Fibroblast of the aortic adventitia (primary cell): ENCODE measurements around the gene NHLRC2. TPM values are rescaled to one million over a fixed set of nuclear protein-coding genes. Genes with fewer than 3 reads are reported as not detected.

Experiments
- DNase-seq: peaks from one replicate; pipeline ENCODE4 v3.0.0-alpha.2; 2010; ENCODE audit warnings: low read depth
- H3K4me3 ChIP-seq: 2 replicates; pipeline ENCODE4 v1.5.1; 2011; ENCODE audit warnings: low read depth, mild to moderate bottlenecking, control low read depth, low read length, moderate library complexity
- small RNA-seq: library from RNA; depleted of rRNA; stranded (forward); fragments of <200 nt; gene quantifications from one replicate; pipeline ENCODE3, GENCODE V24; 2012
- total RNA-seq: library from RNA; depleted of rRNA; stranded (reverse); fragments of >200 nt; gene quantifications from 2 replicates; pipeline ENCODE4 v1.2.3, GENCODE V29; 2012; ENCODE audit warnings: low replicate concordance
- TF ChIP-seq, protein P1 (sequence below): IDR thresholded peaks from 2 replicates; pipeline ENCODE4 v1.5.1; 2011; ENCODE audit warnings: mild to moderate bottlenecking, low read length, control low read depth, inconsistent platforms; ENCODE audit not compliant: insufficient read depth

NHLRC2 gene
- total RNA-seq, 1 donor, result 26.3 TPM

DNA sequence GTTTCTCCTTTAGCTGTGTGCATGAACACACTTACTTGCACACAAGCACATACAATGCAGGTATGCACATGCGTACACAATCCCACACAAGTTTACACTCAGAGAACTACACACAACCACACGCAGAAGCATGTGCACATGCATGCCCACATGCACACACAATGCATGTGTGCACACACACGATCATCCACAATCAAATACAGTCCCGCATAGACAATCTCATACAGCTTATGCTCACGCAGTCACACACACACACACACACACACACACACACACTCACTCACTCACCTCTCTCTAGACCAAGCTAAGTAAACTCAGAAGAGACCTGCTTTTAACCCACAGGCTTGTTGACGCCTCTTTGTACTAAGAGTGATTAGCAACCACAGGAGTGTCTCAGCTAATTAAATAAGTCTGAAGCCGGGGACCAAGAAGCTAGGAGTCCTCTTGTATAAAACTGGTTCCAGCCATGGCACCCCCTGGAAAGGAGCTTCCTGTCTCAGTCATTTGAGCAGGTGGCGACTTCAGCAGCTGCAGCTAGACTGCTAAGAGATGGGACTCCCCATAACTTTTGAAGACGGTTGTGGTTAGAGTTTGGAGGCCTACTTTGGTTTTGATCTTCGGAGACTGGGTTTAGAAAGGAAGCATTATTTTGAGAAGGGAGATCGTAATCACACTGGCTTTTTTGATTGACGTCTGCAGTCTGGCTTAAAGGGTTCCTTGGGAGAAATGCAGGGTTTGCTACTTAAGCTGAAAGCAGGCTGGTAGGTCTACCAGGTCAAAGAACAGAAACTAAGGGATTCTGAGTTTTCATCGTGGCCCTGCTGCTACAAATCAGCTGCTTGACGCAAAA, 106.9 kb downstream of the NHLRC2 start:
- TF ChIP-seq, protein P1, sequence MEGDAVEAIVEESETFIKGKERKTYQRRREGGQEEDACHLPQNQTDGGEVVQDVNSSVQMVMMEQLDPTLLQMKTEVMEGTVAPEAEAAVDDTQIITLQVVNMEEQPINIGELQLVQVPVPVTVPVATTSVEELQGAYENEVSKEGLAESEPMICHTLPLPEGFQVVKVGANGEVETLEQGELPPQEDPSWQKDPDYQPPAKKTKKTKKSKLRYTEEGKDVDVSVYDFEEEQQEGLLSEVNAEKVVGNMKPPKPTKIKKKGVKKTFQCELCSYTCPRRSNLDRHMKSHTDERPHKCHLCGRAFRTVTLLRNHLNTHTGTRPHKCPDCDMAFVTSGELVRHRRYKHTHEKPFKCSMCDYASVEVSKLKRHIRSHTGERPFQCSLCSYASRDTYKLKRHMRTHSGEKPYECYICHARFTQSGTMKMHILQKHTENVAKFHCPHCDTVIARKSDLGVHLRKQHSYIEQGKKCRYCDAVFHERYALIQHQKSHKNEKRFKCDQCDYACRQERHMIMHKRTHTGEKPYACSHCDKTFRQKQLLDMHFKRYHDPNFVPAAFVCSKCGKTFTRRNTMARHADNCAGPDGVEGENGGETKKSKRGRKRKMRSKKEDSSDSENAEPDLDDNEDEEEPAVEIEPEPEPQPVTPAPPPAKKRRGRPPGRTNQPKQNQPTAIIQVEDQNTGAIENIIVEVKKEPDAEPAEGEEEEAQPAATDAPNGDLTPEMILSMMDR, result no peak
- no peak for DNase-seq
- H3K4me3 ChIP-seq, result no peak overlapping the region

DNA sequence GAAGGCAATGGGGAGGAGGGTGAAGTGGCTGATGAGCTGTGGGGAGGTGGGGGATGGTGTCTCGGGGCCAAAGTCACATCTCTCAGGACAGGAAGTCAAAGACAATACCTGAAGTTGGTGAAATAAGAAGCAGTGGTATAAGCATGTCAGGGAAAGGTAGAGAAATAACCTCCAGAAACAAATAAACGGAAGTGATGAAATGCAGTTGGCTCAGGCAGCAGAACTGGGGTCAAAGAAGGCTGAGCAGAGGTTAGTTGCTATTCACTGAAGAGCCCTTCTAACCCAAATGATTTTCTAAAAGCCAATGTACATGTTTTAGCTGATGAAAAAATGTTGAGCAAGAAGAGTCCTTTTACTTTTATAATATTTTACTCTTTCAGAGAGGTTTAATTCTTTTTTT, 110.6 kb downstream of the NHLRC2 start:
- no peak for DNase-seq
- TF ChIP-seq, protein P1, result no peak
- H3K4me3 ChIP-seq, result no peak overlapping the region

DNA sequence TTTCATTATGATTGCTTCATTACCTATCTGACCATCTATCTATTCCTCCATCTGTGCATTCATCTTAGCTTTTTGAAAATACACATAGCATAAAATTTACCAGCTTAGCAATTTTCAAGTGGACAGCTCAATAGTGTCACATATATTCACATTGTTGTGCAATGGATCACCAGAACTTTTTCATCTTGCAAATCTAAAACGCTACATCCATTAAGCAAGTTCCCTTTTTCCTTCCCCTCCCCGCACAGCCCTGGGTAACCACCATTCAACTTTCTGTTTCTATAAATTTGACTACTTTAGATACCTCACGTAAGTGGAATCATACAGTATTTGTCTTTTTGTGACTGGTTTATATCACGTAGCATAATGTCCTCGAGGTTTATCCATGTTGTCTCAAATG, 111.2 kb downstream of the NHLRC2 start:
- no peak for DNase-seq
- TF ChIP-seq, protein P1, result no peak
- no peak overlapping the region for H3K4me3 ChIP-seq

Small RNA genes lying within 50 kb of the gene (small RNA-seq; reads per million reads assigned to genes)
- gene RF00560, result not detected

Other genes starting within 250 kb of the NHLRC2 start
- gene NRAP, start 190.6 kb upstream of the NHLRC2 start, total RNA-seq, result under 0.01 TPM in 1 of 2 replicates, not detected in the other
- 8.1 and 19.8 TPM in 2 replicates for gene CASP7, start 174.7 kb upstream of the NHLRC2 start, total RNA-seq
- gene PLEKHS1, start 103.0 kb upstream of the NHLRC2 start, total RNA-seq, result not detected in 2 replicates
- 1.2 and 10.9 TPM in 2 replicates for gene DCLRE1A, start 579 bp upstream of the NHLRC2 start, total RNA-seq
- gene ADRB1, start 189.2 kb downstream of the NHLRC2 start, total RNA-seq, result not detected in 2 replicates